NOMO-1 (cell line): ENCODE results near the gene IKZF2.

ENCODE experiments used
- DNase-seq, 2 experiments: peaks; one replicate each; lab custom pipeline; 2025; ENCODE audit not compliant: unreplicated experiment in 2 of 2; lab: John Stamatoyannopoulos, UW

Gene IKZF2

GRCh38 chr2:213151437-213152064, at the start of gene IKZF2:
IKZF2 (minus strand) TSS chr2:213151612; CDS start chr2:213148629, 2,983 bp downstream.
- peak; percentile 64 to 86 for DNase-seq

- DNase-seq = no peak
These were observed 48.5 kb upstream of the IKZF2 start for GRCh38 chr2:213199871-213200270.

GRCh38 chr2:213189001-213189899, 37.8 kb upstream of the IKZF2 start:
- DNase-seq = no peak

- DNase-seq = no peak
These were observed 37.1 kb upstream of the IKZF2 start for GRCh38 chr2:213188533-213188867.

- no peak for DNase-seq
These were observed 36.6 kb upstream of the IKZF2 start for GRCh38 chr2:213187833-213188532.

GRCh38 chr2:213187386-213187785, 36.0 kb upstream of the IKZF2 start:
- no peak for DNase-seq

GRCh38 chr2:213185147-213185822, 33.9 kb upstream of the IKZF2 start:
- DNase-seq = no peak

GRCh38 chr2:213181712-213182111, 30.3 kb upstream of the IKZF2 start:
- no peak for DNase-seq

GRCh38 chr2:213177679-213178078, 26.3 kb upstream of the IKZF2 start:
- DNase-seq = no peak

- no peak for DNase-seq
These were observed 24.3 kb upstream of the IKZF2 start for GRCh38 chr2:213175673-213176247.

- DNase-seq = no peak
These were observed 21.2 kb upstream of the IKZF2 start for GRCh38 chr2:213172641-213173040.

- DNase-seq = no peak
These were observed 19.7 kb upstream of the IKZF2 start for GRCh38 chr2:213171147-213171546.

- DNase-seq = no peak
These were observed 16.0 kb upstream of the IKZF2 start for GRCh38 chr2:213167271-213167930.

- DNase-seq = no peak
These were observed 14.7 kb upstream of the IKZF2 start for GRCh38 chr2:213166109-213166508.

- no peak for DNase-seq
These were observed 12.9 kb upstream of the IKZF2 start for GRCh38 chr2:213164263-213164662.

GRCh38 chr2:213162516-213163118, 11.2 kb upstream of the IKZF2 start:
- DNase-seq = no peak

- no peak for DNase-seq
These were observed 10.5 kb upstream of the IKZF2 start for GRCh38 chr2:213161759-213162515.

GRCh38 chr2:213159768-213160167, 8.4 kb upstream of the IKZF2 start:
- DNase-seq = no peak

- no peak for DNase-seq
These were observed 5.8 kb upstream of the IKZF2 start for GRCh38 chr2:213157242-213157641.
